GM10248 (cell line): ENCODE measurements around the gene MT1E.
"Not testable (repeated sequence)": the region's sequence is repeated elsewhere in the genome, so short reads cannot be mapped to it uniquely, and the experiment has no call there.

Source experiments
- CTCF ChIA-PET: fragments of 300-600 bp; sonication (Branson Sonifier 250); formaldehyde crosslinking; extraction: SDS; loops from one replicate; lab custom pipeline; 2021; ENCODE audit warnings: antibody characterized with exemption; lab: Yijun Ruan, JAX
- POLR2A ChIA-PET: fragments of 350-650 bp; sonication (Branson Sonifier 250); formaldehyde crosslinking; extraction: SDS; loops from one replicate; lab custom pipeline; 2020; ENCODE audit warnings: antibody characterized with exemption; lab: Yijun Ruan, JAX
- DNase-seq: peaks from one replicate; pipeline ENCODE4 v3.0.0; 2012; ENCODE audit errors: extremely low spot score
- CTCF ChIP-seq: IDR thresholded peaks from 2 replicates; pipeline ENCODE4 v1.5.1; 2012; ENCODE audit warnings: mild to moderate bottlenecking, low read depth; ENCODE audit errors: extremely low read depth, missing control alignments, control extremely low read depth

The MT1E gene

GRCh38 chr16:56625140-56625942 is at the start of gene MT1E:
MT1E (plus strand) TSS chr16:56625781; CDS start chr16:56625852, 71 bp downstream.
- no peak for TF ChIP-seq CTCF
- ChIA-PET CTCF (interaction anchor here (1.2 to 1.5 kb wide), 4 partner anchors 8 to 77 kb away, joined by 3 to 4 read pairs (median 4); no protein-coding TSS in a partner anchor), POLR2A (interaction anchor here (0.6 kb wide), 1 partner anchor 9 kb away, joined by 3 read pairs; no protein-coding TSS in a partner anchor)
- DNase-seq = no peak

GRCh38 chr16:56576585-56577299 is 48.8 kb upstream of the MT1E start:
- TF ChIP-seq CTCF = peak; percentile 85
- POLR2A ChIA-PET = no interaction called here
- CTCF ChIA-PET = interaction anchor here (0.6 to 3.4 kb wide), 32 partner anchors 9 to 213 kb away, joined by 3 to 73 read pairs (median 5); partner anchors contain the start of genes MT2A and MT4
- peak; percentile 85 for DNase-seq

DNA sequence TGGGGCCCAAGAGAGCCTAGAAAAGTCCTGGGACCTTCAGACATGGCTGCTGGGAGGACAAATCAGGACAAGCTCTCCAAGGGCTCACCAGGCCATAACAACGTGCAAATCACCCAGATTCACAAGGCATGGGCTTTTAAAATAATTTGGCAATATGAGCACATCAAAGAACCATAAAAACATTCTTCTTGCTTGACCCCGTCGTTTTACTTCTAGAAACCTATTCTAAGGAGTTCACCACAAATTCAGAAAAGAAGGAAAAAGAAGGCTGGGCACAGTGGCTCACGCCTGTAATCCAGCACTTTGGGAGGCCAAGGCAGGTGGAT is 48.3 kb upstream of the MT1E start:
- DNase-seq = no peak
- ChIA-PET POLR2A (no interaction called here), CTCF (interaction anchor here (0.6 to 3.4 kb wide), 21 partner anchors 12 to 133 kb away, joined by 3 to 73 read pairs (median 6); partner anchors contain the start of genes MT2A and MT4)
- TF ChIP-seq CTCF = no peak

GRCh38 chr16:56580391-56581048 is 45.1 kb upstream of the MT1E start:
- no peak for TF ChIP-seq CTCF
- no peak for DNase-seq
- ChIA-PET POLR2A (no interaction called here), CTCF (interaction anchor here (1.3 kb wide), 1 partner anchor 122 kb away, joined by 5 read pairs; no protein-coding TSS in a partner anchor)

- CTCF ChIA-PET = interaction anchor here (0.9 to 3.6 kb wide), 5 partner anchors 9 to 119 kb away, joined by 3 to 20 read pairs (median 4); no protein-coding TSS in a partner anchor
- POLR2A ChIA-PET = not testable (repeated sequence)
These were observed 42.7 kb upstream of the MT1E start for GRCh38 chr16:56582911-56583310.

DNA sequence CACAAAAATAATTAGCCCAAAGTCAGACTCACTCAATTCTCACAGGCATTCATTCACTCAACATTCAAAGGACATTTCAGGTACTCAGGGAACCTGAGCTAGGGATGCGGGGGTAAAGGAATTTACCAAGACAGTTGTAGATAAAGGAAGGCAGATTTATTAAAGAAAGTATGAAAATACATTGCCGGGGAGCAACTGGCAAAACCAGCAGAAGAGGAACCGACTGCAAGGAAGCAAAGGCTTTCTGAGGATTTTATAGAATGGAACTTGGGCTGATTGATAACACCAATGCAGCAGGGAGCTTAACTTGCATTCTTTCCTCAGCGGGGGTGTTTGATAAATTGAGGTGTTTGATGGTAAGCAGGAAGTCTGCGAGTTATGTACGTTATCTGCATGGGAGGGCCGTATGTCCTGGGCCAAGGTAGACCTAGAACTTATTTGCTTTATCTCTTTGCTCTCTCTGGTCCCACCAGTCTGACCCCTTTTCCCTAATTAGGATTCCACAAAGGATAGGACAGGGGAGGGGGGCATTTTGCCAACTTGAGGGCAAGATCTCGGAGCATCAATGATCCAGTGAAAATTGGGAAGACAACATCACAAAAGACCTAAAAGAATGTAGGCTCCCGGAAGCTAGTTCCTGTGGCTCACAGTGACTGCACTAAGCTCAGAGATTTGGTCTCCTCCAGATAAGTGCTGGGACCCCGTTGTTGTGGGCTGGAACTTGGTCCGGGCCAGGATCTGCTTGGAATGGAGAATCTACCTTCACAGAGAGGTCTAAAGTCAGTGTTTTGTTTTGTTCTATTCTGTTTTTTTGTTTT is 42.0 kb upstream of the MT1E start:
- ChIA-PET CTCF (interaction anchor here (1.1 to 3.6 kb wide), 3 partner anchors 8 to 119 kb away, joined by 4 to 20 read pairs (median 6); no protein-coding TSS in a partner anchor), POLR2A (no interaction called here)
- DNase-seq = no peak
- no peak for TF ChIP-seq CTCF

More at GRCh38 chr16:56582911-56583310, 42.7 kb upstream of the MT1E start:
- DNase-seq = not testable (repeated sequence)
